ENCODE results near the gene ATP5PF.
"Not testable (repeated sequence)": the region's sequence is repeated elsewhere in the genome, so short reads cannot be mapped to it uniquely, and the experiment has no call there.

Gene ATP5PF

GRCh38 chr21:25717491-25718147, 17.1 kb downstream of the ATP5PF start:
- DNase-seq (ENCODE audit: insufficient read length) = no peak
- TF ChIP-seq POLR2A (IDR thresholded peaks at IDR 0.05; ENCODE audit: low read depth, low read length) (no peak), TAF1 (IDR thresholded peaks at IDR 0.05; ENCODE audit: borderline replicate concordance, low read depth, low read length) (no peak), POLR2AphosphoS5 (IDR thresholded peaks at IDR 0.05; ENCODE audit: low read depth, low read length) (no peak)
- FAIRE-seq = no peak

GRCh38 chr21:25714066-25714465, 20.6 kb downstream of the ATP5PF start:
- not testable (repeated sequence) for FAIRE-seq; DNase-seq (ENCODE audit: insufficient read length)

- TF ChIP-seq POLR2AphosphoS5 (IDR thresholded peaks at IDR 0.05; ENCODE audit: low read depth, low read length) (no peak), TAF1 (IDR thresholded peaks at IDR 0.05; ENCODE audit: borderline replicate concordance, low read depth, low read length) (no peak), POLR2A (IDR thresholded peaks at IDR 0.05; ENCODE audit: low read depth, low read length) (no peak)
- no peak for DNase-seq (ENCODE audit: insufficient read length)
- FAIRE-seq = no peak
These were observed 24.2 kb downstream of the ATP5PF start for GRCh38 chr21:25710550-25710949.

- no peak for FAIRE-seq
- TF ChIP-seq POLR2AphosphoS5 (IDR thresholded peaks at IDR 0.05; ENCODE audit: low read depth, low read length) (no peak), TAF1 (IDR thresholded peaks at IDR 0.05; ENCODE audit: borderline replicate concordance, low read depth, low read length) (no peak), POLR2A (IDR thresholded peaks at IDR 0.05; ENCODE audit: low read depth, low read length) (no peak)
- DNase-seq (ENCODE audit: insufficient read length) = no peak
These were observed 24.9 kb downstream of the ATP5PF start for GRCh38 chr21:25709684-25710265.

DNA sequence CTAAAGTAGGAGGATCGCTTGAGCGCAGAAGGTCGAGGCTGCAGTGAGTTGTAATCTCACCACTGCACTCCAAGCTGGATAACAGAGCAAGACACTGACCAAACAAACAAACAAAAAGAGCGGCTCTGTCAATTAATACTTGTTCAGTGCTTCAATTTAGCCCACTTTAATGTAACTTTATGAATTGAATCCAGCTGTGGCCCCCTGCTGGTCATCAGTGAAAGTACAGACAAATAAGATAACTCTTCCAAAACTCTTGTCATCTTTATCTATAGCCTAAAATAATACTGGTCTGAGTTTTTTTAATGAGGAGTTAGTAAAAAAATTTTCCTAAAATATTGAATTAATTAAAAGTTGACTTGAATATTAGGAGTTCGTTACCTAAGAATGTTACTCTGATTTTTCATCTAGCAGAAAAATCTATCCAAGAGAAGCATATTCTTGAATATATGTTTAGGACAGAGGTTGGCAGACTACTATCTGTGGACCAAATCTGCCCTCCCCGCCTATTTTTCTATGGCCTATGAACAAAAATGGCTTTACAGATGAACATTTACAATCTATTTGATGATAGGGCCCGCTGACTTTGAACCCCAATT, 26.1 kb downstream of the ATP5PF start:
- peak; percentile 30 for FAIRE-seq
- TF ChIP-seq TAF1 (IDR thresholded peaks at IDR 0.05; ENCODE audit: borderline replicate concordance, low read depth, low read length) = no peak
- no peak for TF ChIP-seq POLR2AphosphoS5 (IDR thresholded peaks at IDR 0.05; ENCODE audit: low read depth, low read length)
- no peak for TF ChIP-seq POLR2A (IDR thresholded peaks at IDR 0.05; ENCODE audit: low read depth, low read length)
- no peak for DNase-seq (ENCODE audit: insufficient read length)

GRCh38 chr21:25701529-25701928, 33.2 kb downstream of the ATP5PF start:
- FAIRE-seq = no peak

DNA sequence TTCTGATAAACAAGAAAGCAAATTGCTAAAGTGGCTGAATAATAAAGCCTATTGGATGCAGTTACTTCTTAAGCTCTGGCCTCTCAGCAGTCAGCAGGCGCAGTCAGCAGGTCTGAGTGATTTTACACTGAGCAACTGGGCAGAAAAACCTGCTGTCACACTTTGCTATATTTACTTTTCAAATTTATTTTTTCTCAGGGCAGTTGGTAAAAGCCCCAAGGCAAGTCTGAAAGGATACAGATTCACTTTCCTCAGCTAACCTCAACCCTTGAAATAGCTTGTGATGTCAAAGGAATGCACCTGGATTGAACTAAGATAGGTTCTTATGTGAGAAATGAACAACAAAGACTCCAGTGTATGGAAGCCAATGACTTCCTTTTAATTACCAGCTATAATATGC, 34.0 kb downstream of the ATP5PF start:
- no peak for TF ChIP-seq POLR2A (IDR thresholded peaks at IDR 0.05; ENCODE audit: low read depth, low read length)
- TF ChIP-seq POLR2AphosphoS5 (IDR thresholded peaks at IDR 0.05; ENCODE audit: low read depth, low read length) = no peak
- TF ChIP-seq TAF1 (IDR thresholded peaks at IDR 0.05; ENCODE audit: borderline replicate concordance, low read depth, low read length) = no peak
- DNase-seq (ENCODE audit: insufficient read length) = no peak
- FAIRE-seq = no peak

More at GRCh38 chr21:25701529-25701928, 33.2 kb downstream of the ATP5PF start:
- no peak for DNase-seq (ENCODE audit: insufficient read length)
- TF ChIP-seq POLR2AphosphoS5 (IDR thresholded peaks at IDR 0.05; ENCODE audit: low read depth, low read length) (no peak), TAF1 (IDR thresholded peaks at IDR 0.05; ENCODE audit: borderline replicate concordance, low read depth, low read length) (no peak), POLR2A (IDR thresholded peaks at IDR 0.05; ENCODE audit: low read depth, low read length) (no peak)

DNA sequence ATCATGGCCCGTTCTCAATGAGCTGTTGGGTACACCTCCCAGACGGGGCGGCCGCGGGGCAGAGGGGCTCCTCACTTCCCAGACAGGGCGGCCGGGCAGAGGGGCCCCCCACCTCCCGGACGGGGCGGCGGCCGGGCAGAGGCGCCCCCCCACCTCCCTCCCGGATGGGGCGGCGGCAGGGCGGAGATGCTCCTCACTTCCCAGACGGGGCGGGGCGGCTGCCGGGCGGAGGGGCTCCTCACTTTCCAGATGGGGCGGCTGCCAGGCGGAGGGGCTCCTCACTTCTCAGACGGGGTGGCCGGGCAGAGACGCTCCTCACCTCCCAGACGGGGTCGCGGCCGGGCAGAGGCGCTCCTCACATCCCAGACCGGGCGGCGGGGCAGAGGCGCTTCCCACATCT, 39.2 kb downstream of the ATP5PF start:
- FAIRE-seq; DNase-seq (ENCODE audit: insufficient read length): not testable (repeated sequence)

GRCh38 chr21:25691976-25692375, 42.7 kb downstream of the ATP5PF start:
- FAIRE-seq = no peak
- TF ChIP-seq POLR2AphosphoS5 (IDR thresholded peaks at IDR 0.05; ENCODE audit: low read depth, low read length) (no peak), TAF1 (IDR thresholded peaks at IDR 0.05; ENCODE audit: borderline replicate concordance, low read depth, low read length) (no peak), POLR2A (IDR thresholded peaks at IDR 0.05; ENCODE audit: low read depth, low read length) (no peak)
- DNase-seq (ENCODE audit: insufficient read length) = no peak

GRCh38 chr21:25689226-25689625, 45.5 kb downstream of the ATP5PF start:
- DNase-seq (ENCODE audit: insufficient read length) (no peak), FAIRE-seq (no peak)
- TF ChIP-seq TAF1 (IDR thresholded peaks at IDR 0.05; ENCODE audit: borderline replicate concordance, low read depth, low read length) (no peak), POLR2AphosphoS5 (IDR thresholded peaks at IDR 0.05; ENCODE audit: low read depth, low read length) (no peak), POLR2A (IDR thresholded peaks at IDR 0.05; ENCODE audit: low read depth, low read length) (no peak)

DNA sequence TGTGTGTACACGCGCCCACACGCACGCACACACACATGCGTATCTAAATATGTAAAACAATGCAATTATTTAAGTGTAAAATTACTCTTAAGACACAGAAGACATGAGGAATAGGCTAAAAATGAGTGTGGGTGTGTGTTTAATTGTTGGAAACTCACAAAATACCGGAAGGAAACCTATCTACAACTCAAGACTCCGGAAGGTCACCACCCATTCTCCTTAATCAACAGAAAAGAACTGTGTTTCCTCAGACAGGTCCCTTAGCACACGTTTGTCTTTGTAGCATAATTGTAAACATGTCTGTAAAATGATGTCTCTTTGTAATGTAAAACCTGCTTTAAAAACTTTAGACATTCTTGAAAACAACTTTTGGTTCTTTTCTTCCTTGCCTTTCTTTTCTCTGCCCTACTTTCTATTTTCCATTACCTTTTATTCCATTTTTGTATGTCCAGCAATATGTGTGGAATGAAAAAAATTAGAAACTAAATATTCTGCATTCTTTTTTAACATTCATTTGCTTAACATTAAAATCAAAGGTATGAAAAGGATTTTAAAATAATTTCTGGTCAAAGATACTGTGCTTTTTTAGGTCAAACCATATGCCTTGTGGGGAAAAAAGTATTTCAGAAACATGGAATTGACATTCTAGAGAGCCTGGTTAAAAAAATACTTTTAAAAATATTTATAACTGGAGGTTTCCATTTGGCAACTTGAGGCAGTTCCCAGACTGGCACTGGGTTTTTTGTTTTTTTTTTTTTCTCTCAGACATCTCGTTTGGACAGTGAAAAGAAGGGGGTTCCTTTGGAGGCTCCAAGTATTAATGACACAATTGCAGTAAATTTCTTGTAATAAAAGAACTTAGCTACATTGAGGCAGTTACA, 46.2 kb downstream of the ATP5PF start:
- FAIRE-seq (no peak), DNase-seq (ENCODE audit: insufficient read length) (no peak)
- TF ChIP-seq POLR2AphosphoS5 (IDR thresholded peaks at IDR 0.05; ENCODE audit: low read depth, low read length) (no peak), POLR2A (IDR thresholded peaks at IDR 0.05; ENCODE audit: low read depth, low read length) (no peak), TAF1 (IDR thresholded peaks at IDR 0.05; ENCODE audit: borderline replicate concordance, low read depth, low read length) (no peak)
